NB4 (cell line): ENCODE data around the gene DDX41.

Experiments
- TF ChIP-seq, protein P1 (sequence below): IDR thresholded peaks from one replicate; pipeline ENCODE4 v1.5.1; 2012; ENCODE audit warnings: low read depth, low read length
- TF ChIP-seq, protein P2 (sequence below): IDR thresholded peaks from 2 replicates; pipeline ENCODE4 v1.6.1; 2011; ENCODE audit warnings: low read depth, low read length

DNA sequence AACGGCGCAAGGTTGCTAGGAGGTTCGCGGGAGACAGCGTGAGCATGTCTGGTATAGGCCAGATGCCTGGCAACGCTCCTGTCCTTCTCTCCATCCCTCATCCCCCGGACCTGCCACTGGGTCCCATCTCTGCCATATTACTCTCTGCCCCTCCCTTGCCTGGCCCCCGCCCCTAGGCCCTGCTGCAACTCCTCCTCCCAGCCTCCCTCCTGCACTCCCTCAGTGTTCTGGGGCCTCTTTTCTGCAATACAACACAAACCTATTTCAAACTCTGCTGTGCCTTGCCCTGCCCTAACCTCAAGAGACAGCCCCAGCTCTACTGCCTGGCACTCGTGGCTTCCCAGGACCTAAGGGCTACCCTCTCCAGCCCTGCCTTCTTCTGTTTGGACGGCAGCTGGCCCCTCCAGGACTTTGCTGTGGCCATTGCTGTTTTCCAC, 34.4 kb downstream of the DDX41 start:
- TF ChIP-seq, protein P1, sequence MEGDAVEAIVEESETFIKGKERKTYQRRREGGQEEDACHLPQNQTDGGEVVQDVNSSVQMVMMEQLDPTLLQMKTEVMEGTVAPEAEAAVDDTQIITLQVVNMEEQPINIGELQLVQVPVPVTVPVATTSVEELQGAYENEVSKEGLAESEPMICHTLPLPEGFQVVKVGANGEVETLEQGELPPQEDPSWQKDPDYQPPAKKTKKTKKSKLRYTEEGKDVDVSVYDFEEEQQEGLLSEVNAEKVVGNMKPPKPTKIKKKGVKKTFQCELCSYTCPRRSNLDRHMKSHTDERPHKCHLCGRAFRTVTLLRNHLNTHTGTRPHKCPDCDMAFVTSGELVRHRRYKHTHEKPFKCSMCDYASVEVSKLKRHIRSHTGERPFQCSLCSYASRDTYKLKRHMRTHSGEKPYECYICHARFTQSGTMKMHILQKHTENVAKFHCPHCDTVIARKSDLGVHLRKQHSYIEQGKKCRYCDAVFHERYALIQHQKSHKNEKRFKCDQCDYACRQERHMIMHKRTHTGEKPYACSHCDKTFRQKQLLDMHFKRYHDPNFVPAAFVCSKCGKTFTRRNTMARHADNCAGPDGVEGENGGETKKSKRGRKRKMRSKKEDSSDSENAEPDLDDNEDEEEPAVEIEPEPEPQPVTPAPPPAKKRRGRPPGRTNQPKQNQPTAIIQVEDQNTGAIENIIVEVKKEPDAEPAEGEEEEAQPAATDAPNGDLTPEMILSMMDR: no peak
- TF ChIP-seq, protein P2, sequence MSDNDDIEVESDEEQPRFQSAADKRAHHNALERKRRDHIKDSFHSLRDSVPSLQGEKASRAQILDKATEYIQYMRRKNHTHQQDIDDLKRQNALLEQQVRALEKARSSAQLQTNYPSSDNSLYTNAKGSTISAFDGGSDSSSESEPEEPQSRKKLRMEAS: no peak
